ENCODE measurements around the gene SLC46A2. TPM values are rescaled to one million over a fixed set of nuclear protein-coding genes. Genes with fewer than 3 reads are reported as not detected.

SLC46A2 gene
- total RNA-seq, 2 donors from 2014 or later, result not detected

GRCh38 chr9:112894699-112895098 lies 4.0 kb upstream of the SLC46A2 start:
- Mint-ChIP-seq H3K36me3 (peaks cover 0 to 6% of the 10 kb centered on the region in 2 donors), H3K9me3 (peaks cover 0 to 5% of the 10 kb centered on the region in 2 donors)
- no peak for ATAC-seq

DNA sequence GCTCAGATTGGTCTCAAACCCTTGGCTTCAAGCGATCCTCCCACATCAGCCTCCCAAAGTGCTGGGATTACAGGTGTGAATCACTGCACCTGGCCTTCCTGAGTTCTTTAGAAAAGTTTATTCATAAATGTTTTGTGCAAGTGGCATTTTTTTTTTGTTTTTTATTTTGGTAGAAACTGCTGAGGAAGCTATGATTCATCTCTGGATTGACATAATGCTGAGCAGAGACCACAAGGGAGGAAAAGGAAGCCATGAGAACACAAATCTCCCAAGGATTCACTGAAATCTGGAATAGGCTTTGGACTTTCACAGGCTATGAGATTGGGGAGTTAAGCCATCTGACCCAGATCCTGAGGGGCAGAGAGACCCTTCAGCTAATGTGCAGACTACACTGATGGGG lies 3.4 kb upstream of the SLC46A2 start:
- DNase-seq (ENCODE audit: low spot score in 2 of 2), result no peak
- peak in 1 of 2 donors; percentile 41 for ATAC-seq
- Mint-ChIP-seq H3K27ac (no peak overlapping the region), H3K9me3 (peaks cover 0 to 5% of the 10 kb centered on the region in 2 donors), H3K36me3 (peaks cover 0 to 10% of the 10 kb centered on the region in 2 donors)

More at GRCh38 chr9:112894699-112895098, 4.0 kb upstream of the SLC46A2 start:
- no peak for DNase-seq (ENCODE audit: low spot score in 2 of 2)
- H3K27ac Mint-ChIP-seq, result no peak overlapping the region

DNA sequence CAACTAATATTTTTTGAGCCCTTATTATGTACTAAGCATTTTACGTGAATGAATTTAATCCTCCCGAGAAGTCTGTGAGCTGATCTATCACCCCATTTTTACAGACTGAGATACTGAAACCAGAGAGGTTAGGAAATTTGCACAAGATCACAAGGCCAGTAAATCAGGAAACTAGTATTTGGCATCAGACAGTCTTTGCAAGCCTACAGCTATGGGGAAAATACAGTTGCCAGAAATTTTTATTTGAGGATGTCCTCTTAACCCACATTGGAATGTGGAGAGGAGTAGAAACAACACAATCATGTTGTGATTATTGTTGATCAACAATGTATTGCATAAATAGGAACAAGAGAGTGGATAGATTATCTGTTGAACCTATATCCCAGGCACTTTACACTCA lies 2.3 kb upstream of the SLC46A2 start:
- DNase-seq (ENCODE audit: low spot score in 2 of 2), result no peak
- Mint-ChIP-seq H3K36me3 (peaks cover 0 to 10% of the 10 kb centered on the region in 2 donors), H3K27ac (no peak overlapping the region), H3K9me3 (peaks cover 0 to 5% of the 10 kb centered on the region in 2 donors)
- no peak for ATAC-seq

DNA sequence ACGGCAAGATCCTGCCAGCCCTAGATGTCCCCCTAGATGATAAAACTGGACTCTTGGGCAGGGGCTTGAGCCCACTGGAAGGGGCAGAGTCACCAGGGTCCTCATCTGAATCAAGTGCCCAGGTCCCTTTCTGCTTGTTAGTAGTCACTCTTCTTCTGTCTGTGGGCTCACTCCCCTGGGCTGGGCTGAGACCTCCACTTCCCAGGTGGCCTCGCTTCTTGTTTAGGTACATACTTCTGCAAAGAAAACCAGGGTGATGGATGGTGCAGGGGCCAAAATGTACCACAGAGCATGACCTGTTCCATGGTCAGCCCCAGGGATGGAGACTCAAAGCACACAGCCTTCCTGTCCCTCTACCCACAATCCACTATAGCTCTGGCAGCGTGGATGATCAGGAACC lies 845 bp upstream of the SLC46A2 start:
- ATAC-seq (no peak), DNase-seq (ENCODE audit: low spot score in 2 of 2) (no peak)
- Mint-ChIP-seq H3K9me3 (peaks cover 0 to 5% of the 10 kb centered on the region in 2 donors), H3K36me3 (peaks cover 0 to 10% of the 10 kb centered on the region in 2 donors), H3K27ac (no peak overlapping the region)

DNA sequence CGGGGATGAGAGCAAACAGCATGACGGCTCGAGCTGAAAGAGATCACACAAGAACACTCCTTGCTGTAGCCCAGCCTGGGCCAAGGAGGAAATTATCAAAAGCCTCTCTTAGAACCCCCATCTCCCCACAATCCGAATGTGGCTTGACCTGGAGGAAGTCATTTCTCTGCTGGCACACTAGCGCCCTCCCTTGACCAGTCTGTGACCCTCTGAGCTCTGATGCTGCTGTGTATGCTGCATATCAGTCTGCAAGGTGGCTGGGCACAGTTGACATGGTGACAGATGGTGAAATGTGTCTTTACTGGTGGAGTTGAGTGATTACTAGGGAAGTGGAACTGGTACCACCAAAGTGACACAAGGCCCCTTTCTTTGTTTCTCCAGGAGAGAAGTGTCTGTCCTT lies 3.3 kb downstream of the SLC46A2 start:
- DNase-seq (ENCODE audit: low spot score in 2 of 2) (no peak), ATAC-seq (no peak)

GRCh38 chr9:112886351-112886750 lies 4.3 kb downstream of the SLC46A2 start:
- ATAC-seq (no peak), DNase-seq (ENCODE audit: low spot score in 2 of 2) (no peak)
- H3K36me3 Mint-ChIP-seq, result peaks cover 0 to 10% of the 10 kb centered on the region in 2 donors
- H3K27ac Mint-ChIP-seq, result no peak overlapping the region
- no peaks in the 10 kb centered on the region for H3K9me3 Mint-ChIP-seq

More for the DNA sequence above, 3.3 kb downstream of the SLC46A2 start:
- no peak overlapping the region for H3K27ac Mint-ChIP-seq
- peaks cover 0 to 10% of the 10 kb centered on the region in 2 donors for H3K36me3 Mint-ChIP-seq
- H3K9me3 Mint-ChIP-seq, result no peaks in the 10 kb centered on the region

DNA sequence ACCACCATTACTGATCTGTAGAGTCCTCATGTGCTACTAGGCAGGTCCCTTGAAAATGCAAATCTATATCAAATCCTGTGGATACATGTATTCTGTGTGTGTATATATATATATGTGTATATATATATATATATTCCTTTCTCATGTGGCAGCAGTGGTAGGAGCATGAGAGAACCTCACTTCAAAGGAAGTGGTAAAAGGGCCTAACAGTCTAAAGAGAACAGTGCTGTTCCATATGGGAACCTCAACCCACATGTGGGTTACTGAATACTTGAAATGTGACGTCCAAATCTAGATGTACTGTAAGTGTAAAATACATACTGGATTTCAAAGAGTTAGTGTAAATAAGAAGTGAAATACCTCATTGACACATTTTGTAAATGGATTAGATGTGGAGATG lies 5.4 kb downstream of the SLC46A2 start:
- Mint-ChIP-seq H3K9me3 (no peaks in the 10 kb centered on the region), H3K27ac (no peak overlapping the region), H3K36me3 (peaks cover 0 to 10% of the 10 kb centered on the region in 2 donors)
- DNase-seq (ENCODE audit: low spot score in 2 of 2), result no peak
- no peak for ATAC-seq

DNA sequence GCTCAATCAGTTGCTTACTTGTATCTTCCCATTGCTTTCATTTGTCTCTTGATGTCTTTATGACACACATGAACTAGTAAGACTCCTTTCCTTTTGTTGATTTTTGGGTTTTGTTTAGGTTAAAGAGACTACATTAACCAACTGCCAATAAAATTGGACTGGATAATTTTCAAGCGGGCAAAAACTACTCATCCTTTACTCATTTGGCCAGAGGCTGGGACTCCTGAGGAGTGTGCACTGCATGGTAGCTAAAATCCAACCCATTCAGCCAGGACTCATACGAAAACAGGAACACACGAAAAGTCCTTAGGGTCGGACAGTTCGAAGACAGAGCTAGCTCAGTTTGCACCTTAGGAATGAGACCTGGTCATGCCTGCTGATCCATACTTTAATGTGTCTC lies 6.0 kb downstream of the SLC46A2 start:
- ATAC-seq (no peak), DNase-seq (ENCODE audit: low spot score in 2 of 2) (no peak)
- peaks cover 0 to 4% of the 10 kb centered on the region in 2 donors for H3K36me3 Mint-ChIP-seq
- no peaks in the 10 kb centered on the region for H3K9me3 Mint-ChIP-seq
- no peak overlapping the region for H3K27ac Mint-ChIP-seq

DNA sequence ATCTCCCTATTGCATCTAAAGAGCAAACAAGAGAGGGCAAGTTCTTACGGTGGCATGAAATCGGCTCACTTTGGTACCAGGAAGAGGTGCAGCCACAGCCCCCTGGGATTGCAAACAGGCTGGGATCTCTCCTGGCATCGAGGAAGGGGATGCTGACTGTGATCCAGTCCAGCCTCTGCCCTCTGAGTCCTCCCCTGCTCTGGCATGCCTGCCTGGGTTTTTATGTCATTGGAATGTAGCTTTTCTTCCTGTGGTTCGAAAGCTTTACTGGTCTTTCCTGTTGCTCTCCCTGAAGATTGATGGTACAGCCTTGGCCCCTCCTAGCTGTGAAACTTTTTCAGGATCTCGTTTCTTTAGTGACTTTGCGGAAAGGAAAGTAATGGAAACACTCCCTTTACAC lies 6.6 kb downstream of the SLC46A2 start:
- ATAC-seq (no peak), DNase-seq (ENCODE audit: low spot score in 2 of 2) (no peak)
- H3K27ac Mint-ChIP-seq, result no peak overlapping the region
- no peaks in the 10 kb centered on the region for H3K36me3 Mint-ChIP-seq
- no peaks in the 10 kb centered on the region for H3K9me3 Mint-ChIP-seq

- Mint-ChIP-seq H3K27ac (no peak overlapping the region), H3K9me3 (no peaks in the 10 kb centered on the region)
- no peak for ATAC-seq
Observed at GRCh38 chr9:112881331-112881730, 9.3 kb downstream of the SLC46A2 start.

GRCh38 chr9:112880650-112881049 lies 10.0 kb downstream of the SLC46A2 start:
- Mint-ChIP-seq H3K9me3 (peaks cover 0 to 4% of the 10 kb centered on the region in 2 donors), H3K27ac (no peak overlapping the region), H3K36me3 (no peaks in the 10 kb centered on the region)
- no peak for ATAC-seq
- no peak for DNase-seq (ENCODE audit: low spot score in 2 of 2)

More at GRCh38 chr9:112881331-112881730, 9.3 kb downstream of the SLC46A2 start:
- no peak for DNase-seq (ENCODE audit: low spot score in 2 of 2)
- H3K36me3 Mint-ChIP-seq, result no peaks in the 10 kb centered on the region

GRCh38 chr9:112878752-112879151 lies 11.9 kb downstream of the SLC46A2 start:
- peaks cover 0 to 4% of the 10 kb centered on the region in 2 donors for H3K9me3 Mint-ChIP-seq
- no peaks in the 10 kb centered on the region for H3K36me3 Mint-ChIP-seq
- no peak for ATAC-seq
- DNase-seq (ENCODE audit: low spot score in 2 of 2), result no peak
- H3K27ac Mint-ChIP-seq, result no peak overlapping the region

- Mint-ChIP-seq H3K27ac (no peak overlapping the region), H3K36me3 (peaks cover 0 to 7% of the 10 kb centered on the region in 2 donors), H3K9me3 (peaks cover 0 to 4% of the 10 kb centered on the region in 2 donors)
- no peak for ATAC-seq
- no peak for DNase-seq (ENCODE audit: low spot score in 2 of 2)
Observed at GRCh38 chr9:112873773-112874405, 16.8 kb downstream of the SLC46A2 start.

DNA sequence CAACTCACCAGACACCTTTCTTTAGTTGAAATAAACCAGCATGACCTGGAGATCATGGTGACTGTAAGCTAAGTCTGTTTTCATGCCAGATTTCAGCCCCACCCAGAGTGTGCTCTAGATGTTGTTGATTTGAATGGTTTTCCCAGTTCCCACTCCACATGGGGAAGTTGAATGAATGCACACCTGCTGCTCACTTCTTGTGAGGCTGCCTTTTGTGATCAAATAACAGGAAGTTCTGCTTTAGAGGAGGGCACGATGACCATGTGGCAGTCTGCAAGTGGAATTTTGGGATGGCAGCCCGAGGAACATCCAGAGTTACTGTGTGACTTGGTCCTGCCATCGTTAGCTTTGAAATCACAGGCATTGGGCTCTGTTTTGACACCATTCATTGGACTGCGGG lies 18.7 kb downstream of the SLC46A2 start:
- H3K27ac Mint-ChIP-seq, result no peak overlapping the region
- H3K9me3 Mint-ChIP-seq, result peaks cover 0 to 4% of the 10 kb centered on the region in 2 donors
- no peak for ATAC-seq
- peaks cover 0 to 7% of the 10 kb centered on the region in 2 donors for H3K36me3 Mint-ChIP-seq
- no peak for DNase-seq (ENCODE audit: low spot score in 2 of 2)

DNA sequence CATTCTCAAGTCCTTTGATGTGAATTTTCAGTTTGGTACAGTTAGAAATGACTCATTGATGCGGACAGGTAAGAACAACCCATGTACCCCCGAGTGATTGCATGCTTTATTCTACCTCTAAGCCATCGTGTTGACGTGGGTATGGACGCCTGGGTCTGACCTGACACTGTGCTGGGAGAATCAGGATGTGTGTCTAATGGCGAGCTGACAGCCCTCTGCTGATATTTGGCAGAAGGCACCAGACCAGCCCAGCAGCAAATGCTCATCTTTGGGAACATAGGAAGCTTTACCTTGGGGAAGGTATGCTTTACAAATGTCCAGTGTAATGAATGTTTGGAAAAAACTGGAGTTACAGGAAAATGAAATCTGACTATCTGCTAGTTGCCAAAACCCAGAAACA lies 20.1 kb downstream of the SLC46A2 start:
- Mint-ChIP-seq H3K27ac (no peak overlapping the region), H3K9me3 (no peaks in the 10 kb centered on the region), H3K36me3 (peaks cover 0 to 7% of the 10 kb centered on the region in 2 donors)
- ATAC-seq (no peak), DNase-seq (ENCODE audit: low spot score in 2 of 2) (no peak)

DNA sequence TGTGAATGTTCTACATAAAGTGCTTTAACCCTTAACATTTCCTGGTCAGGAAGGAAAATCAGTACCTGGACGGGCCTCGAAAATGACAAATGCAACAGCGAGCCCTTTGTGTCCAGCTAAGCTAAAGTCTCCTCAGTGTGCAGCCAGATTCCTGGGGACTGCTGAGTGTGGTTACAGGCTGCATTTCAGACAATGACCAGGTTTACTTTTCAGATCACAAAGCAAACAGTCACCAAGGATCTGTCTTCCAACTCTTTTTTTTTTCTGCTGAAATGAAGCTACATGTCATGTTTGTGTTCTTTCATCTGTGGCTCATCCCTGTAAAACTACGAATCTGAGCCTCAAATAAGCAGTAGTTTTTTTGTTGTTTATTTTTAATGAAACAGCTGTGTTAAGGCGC lies 20.8 kb downstream of the SLC46A2 start:
- ATAC-seq, result no peak
- Mint-ChIP-seq H3K9me3 (no peaks in the 10 kb centered on the region), H3K27ac (no peak overlapping the region), H3K36me3 (peaks cover 0 to 7% of the 10 kb centered on the region in 2 donors)
- DNase-seq (ENCODE audit: low spot score in 2 of 2), result no peak

DNA sequence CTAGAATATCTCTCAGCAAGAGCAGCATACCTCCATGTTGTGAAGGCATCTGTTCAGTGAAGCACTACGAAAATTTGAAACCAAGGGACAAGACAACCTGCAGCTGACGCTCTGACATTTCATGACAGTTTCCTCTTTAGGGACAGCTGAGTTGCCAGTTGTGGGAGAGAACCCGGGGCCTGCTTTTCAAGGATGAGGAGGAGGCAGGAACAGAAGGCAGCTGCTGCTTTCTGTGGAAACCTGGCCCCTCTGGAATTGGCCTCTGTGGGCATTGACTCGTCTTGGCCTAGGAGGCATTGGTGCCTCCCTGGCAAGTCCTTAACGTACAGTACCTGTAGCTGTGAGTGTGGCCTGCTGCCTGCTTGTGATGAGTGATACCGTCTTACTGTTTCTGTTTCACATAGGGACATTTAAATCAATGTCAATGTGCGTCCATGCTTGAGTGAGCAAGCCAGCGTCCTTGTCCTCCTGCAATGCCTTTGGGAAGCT lies 21.6 kb downstream of the SLC46A2 start:
- no peak for ATAC-seq
- Mint-ChIP-seq H3K27ac (no peak overlapping the region), H3K36me3 (peaks cover 0 to 7% of the 10 kb centered on the region in 2 donors), H3K9me3 (no peaks in the 10 kb centered on the region)
- DNase-seq (ENCODE audit: low spot score in 2 of 2), result no peak

GRCh38 chr9:112868461-112868860 lies 22.2 kb downstream of the SLC46A2 start:
- Mint-ChIP-seq H3K27ac (no peak overlapping the region), H3K36me3 (peaks cover 0 to 11% of the 10 kb centered on the region in 2 donors), H3K9me3 (no peaks in the 10 kb centered on the region)
- no peak for ATAC-seq
- no peak for DNase-seq (ENCODE audit: low spot score in 2 of 2)

Data from activated naive CD4-positive, alpha-beta T cell treated with anti-CD3 and anti-CD28 coated beads, Interleukin-2, amount 50 U/mL, for 72 hours (primary cell).